PFSK-1 (cell line): ENCODE data around the gene NRBF2.

ENCODE experiments used
- POLR2AphosphoS5 ChIP-seq: IDR thresholded peaks from 2 replicates; pipeline ENCODE4 v1.6.1; 2012; ENCODE audit warnings: low read depth, mild to moderate bottlenecking, control low read depth, low read length, moderate library complexity
- SIN3A ChIP-seq: IDR thresholded peaks from 2 replicates; pipeline ENCODE4 v1.6.1; 2012; ENCODE audit warnings: mild to moderate bottlenecking, low read length, moderate library complexity, borderline replicate concordance; ENCODE audit not compliant: insufficient read depth
- TAF1 ChIP-seq: IDR thresholded peaks from 2 replicates; pipeline ENCODE4 v1.6.1; 2012; ENCODE audit warnings: low read length, control low read depth, borderline replicate concordance; ENCODE audit not compliant: insufficient read depth

- no peak for TF ChIP-seq POLR2AphosphoS5
- TF ChIP-seq SIN3A, result no peak
- no peak for TF ChIP-seq TAF1
These were observed 23.1 kb downstream of the NRBF2 start for GRCh38 chr10:63156236-63156635.
